Measurements from ENCODE around the gene RAB37.
A peak's percentile ranks its signal among the peaks of the same experiment; 100 is the strongest.

Gene RAB37

GRCh38 chr17:74752415-74752814 lies 15.4 kb downstream of the RAB37 start:
- Histone ChIP-seq H2AFZ (ENCODE audit: low read length) (no peak overlapping the region), H3K79me2 (ENCODE audit: insufficient read depth, low read length) (peaks cover 98% of the 10 kb centered on the region), H3K27me3 (ENCODE audit: insufficient read depth, low read length, poor library complexity, severe bottlenecking) (peaks cover 7% of the 10 kb centered on the region), H3K4me1 (ENCODE audit: insufficient read depth, low read length, poor library complexity, severe bottlenecking) (peaks cover 51% of the 10 kb centered on the region), H3K9me2 (replicated peaks; ENCODE audit: low read depth, low read length) (no peaks in the 10 kb centered on the region), H4K20me1 (ENCODE audit: insufficient read depth, low read length, poor library complexity, severe bottlenecking) (peaks cover 89% of the 10 kb centered on the region), H3K4me2 (ENCODE audit: low read depth, low read length, poor library complexity, severe bottlenecking) (peak overlapping the region; percentile 92), H3K36me3 (ENCODE audit: insufficient read depth, low read length) (peaks cover 12% of the 10 kb centered on the region; the same call in 1 of the 2 replicates), H3F3A (ENCODE audit: low read depth) (no peaks in the 10 kb centered on the region; the same call in 1 of the 2 replicates), H3K4me3 (ENCODE audit: low read length, poor library complexity, severe bottlenecking) (peak overlapping the region; percentile 94), H3K9me3 (ENCODE audit: insufficient read depth, low read depth, low read length) (no peaks in the 10 kb centered on the region), H3K9ac (ENCODE audit: low read depth, low read length, poor library complexity, severe bottlenecking) (peak overlapping the region; percentile 98)
- TF ChIP-seq EZH2phosphoT487 (IDR thresholded peaks at IDR 0.05; ENCODE audit: borderline replicate concordance), result no peak
- TF ChIP-seq, protein P1, sequence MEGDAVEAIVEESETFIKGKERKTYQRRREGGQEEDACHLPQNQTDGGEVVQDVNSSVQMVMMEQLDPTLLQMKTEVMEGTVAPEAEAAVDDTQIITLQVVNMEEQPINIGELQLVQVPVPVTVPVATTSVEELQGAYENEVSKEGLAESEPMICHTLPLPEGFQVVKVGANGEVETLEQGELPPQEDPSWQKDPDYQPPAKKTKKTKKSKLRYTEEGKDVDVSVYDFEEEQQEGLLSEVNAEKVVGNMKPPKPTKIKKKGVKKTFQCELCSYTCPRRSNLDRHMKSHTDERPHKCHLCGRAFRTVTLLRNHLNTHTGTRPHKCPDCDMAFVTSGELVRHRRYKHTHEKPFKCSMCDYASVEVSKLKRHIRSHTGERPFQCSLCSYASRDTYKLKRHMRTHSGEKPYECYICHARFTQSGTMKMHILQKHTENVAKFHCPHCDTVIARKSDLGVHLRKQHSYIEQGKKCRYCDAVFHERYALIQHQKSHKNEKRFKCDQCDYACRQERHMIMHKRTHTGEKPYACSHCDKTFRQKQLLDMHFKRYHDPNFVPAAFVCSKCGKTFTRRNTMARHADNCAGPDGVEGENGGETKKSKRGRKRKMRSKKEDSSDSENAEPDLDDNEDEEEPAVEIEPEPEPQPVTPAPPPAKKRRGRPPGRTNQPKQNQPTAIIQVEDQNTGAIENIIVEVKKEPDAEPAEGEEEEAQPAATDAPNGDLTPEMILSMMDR (conservative IDR thresholded peaks at IDR 0.05; ENCODE audit: low read length), result no peak

- Histone ChIP-seq H4K20me1 (ENCODE audit: insufficient read depth, low read length, poor library complexity, severe bottlenecking) (peaks cover 90% of the 10 kb centered on the region), H2AFZ (ENCODE audit: low read length) (no peak overlapping the region), H3K4me3 (ENCODE audit: low read length, poor library complexity, severe bottlenecking) (peak overlapping the region; percentile 94), H3K36me3 (ENCODE audit: insufficient read depth, low read length) (peaks cover 12% of the 10 kb centered on the region; the same call in 1 of the 2 replicates), H3F3A (ENCODE audit: low read depth) (no peaks in the 10 kb centered on the region), H3K4me2 (ENCODE audit: low read depth, low read length, poor library complexity, severe bottlenecking) (peak overlapping the region; percentile 92), H3K27me3 (ENCODE audit: insufficient read depth, low read length, poor library complexity, severe bottlenecking) (peaks cover 7% of the 10 kb centered on the region), H3K9ac (ENCODE audit: low read depth, low read length, poor library complexity, severe bottlenecking) (peak overlapping the region; percentile 98), H3K79me2 (ENCODE audit: insufficient read depth, low read length) (peaks cover 98% of the 10 kb centered on the region), H3K9me3 (ENCODE audit: insufficient read depth, low read depth, low read length) (no peaks in the 10 kb centered on the region), H3K4me1 (ENCODE audit: insufficient read depth, low read length, poor library complexity, severe bottlenecking) (peaks cover 51% of the 10 kb centered on the region), H3K9me2 (replicated peaks; ENCODE audit: low read depth, low read length) (no peaks in the 10 kb centered on the region)
- no peak for TF ChIP-seq EZH2phosphoT487 (IDR thresholded peaks at IDR 0.05; ENCODE audit: borderline replicate concordance)
- TF ChIP-seq, protein P1 (conservative IDR thresholded peaks at IDR 0.05; ENCODE audit: low read length), result no peak
These were observed 15.9 kb downstream of the RAB37 start for GRCh38 chr17:74752822-74753401.

DNA sequence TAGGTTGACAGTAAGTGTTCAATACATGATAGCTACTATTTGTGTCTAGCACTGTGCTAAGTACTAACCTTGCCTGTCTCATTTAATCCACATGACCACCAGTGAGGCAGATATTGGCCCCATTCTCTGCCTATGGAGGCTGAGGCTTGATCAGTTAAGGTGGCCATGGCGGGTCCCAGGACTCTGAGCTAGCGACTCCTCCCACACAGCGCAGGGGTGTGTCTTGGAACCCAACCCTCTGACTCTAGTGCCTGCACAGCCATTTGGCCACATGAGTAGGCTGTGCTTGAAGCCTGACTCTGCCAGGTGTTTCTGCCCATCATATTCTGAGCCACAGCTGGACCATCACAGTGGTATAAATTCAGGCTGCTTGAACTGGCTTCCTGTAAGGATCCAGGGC lies 17.8 kb downstream of the RAB37 start:
- H4K20me1 ChIP-seq (ENCODE audit: insufficient read depth, low read length, poor library complexity, severe bottlenecking), result peaks cover 94% of the 10 kb centered on the region
- H3K79me2 ChIP-seq (ENCODE audit: insufficient read depth, low read length), result peaks cover 99% of the 10 kb centered on the region
- no peaks in the 10 kb centered on the region for H3K27me3 ChIP-seq (ENCODE audit: insufficient read depth, low read length, poor library complexity, severe bottlenecking)
- H3K9ac ChIP-seq (ENCODE audit: low read depth, low read length, poor library complexity, severe bottlenecking), result peak overlapping the region; percentile 9
- TF ChIP-seq, protein P1 (conservative IDR thresholded peaks at IDR 0.05; ENCODE audit: low read length), result no peak
- no peak for TF ChIP-seq EZH2phosphoT487 (IDR thresholded peaks at IDR 0.05; ENCODE audit: borderline replicate concordance)
- peak overlapping the region; percentile 92 for H3K4me2 ChIP-seq (ENCODE audit: low read depth, low read length, poor library complexity, severe bottlenecking)
- H2AFZ ChIP-seq (ENCODE audit: low read length), result no peak overlapping the region
- no peaks in the 10 kb centered on the region for H3F3A ChIP-seq (ENCODE audit: low read depth)
- peaks cover 67% of the 10 kb centered on the region for H3K4me1 ChIP-seq (ENCODE audit: insufficient read depth, low read length, poor library complexity, severe bottlenecking)
- H3K9me3 ChIP-seq (ENCODE audit: insufficient read depth, low read depth, low read length), result no peaks in the 10 kb centered on the region
- H3K4me3 ChIP-seq (ENCODE audit: low read length, poor library complexity, severe bottlenecking), result peak overlapping the region; percentile 94
- no peaks in the 10 kb centered on the region for H3K9me2 ChIP-seq (replicated peaks; ENCODE audit: low read depth, low read length)
- H3K36me3 ChIP-seq (ENCODE audit: insufficient read depth, low read length), result peaks cover 12% of the 10 kb centered on the region; the same call in 1 of the 2 replicates

Data from Loucy (cell line).